Measurements from ENCODE around the gene OTOP2. TPM values are rescaled to one million over a fixed set of nuclear protein-coding genes. Genes with fewer than 3 reads are reported as not detected.

OTOP2 gene
- total and polyA plus RNA-seq, 10 of the 15 experiments (the other 5 are each of a cell fraction or from before 2014, with no cell fraction given), result not detected

DNA sequence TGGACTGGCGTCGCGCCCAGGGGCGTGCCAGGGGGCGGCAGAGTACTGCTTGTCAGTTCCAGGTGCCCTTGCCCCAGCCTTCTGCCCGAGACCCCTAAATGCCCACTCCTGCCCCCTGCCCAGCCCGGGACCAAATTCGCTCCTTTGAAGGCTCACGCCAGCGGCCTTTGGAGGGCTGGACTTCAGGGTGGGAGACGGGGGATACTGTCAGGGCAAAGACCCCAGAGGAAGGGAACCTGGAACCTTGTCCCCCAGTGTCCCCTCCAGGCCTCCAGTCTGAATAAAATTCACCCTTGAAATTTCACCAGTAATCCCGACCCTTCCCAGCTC lies 12.4 kb downstream of the OTOP2 start:
- H4K20me1 ChIP-seq (ENCODE audit: control insufficient read depth, insufficient read depth), result no peaks in the 10 kb centered on the region
- WGBS (ENCODE audit: insufficient coverage, insufficient replicate concordance, low lambda C conversion rate, missing lambda C conversion rate), result 3% methylated on average over 12 of the region's 12 CpGs
- intact Hi-C loops (cut with micrococcal nuclease; ENCODE audit: unreplicated experiment), result no loop called here
- H2AFZ ChIP-seq (ENCODE audit: control insufficient read depth, low read depth, low read length), result no peak overlapping the region
- no peak overlapping the region for H3K4me3 ChIP-seq
- SMC1A ChIA-PET (ENCODE audit: uncharacterized antibody, unreplicated experiment), result no interaction called here
- no peaks in the 10 kb centered on the region for H3K9me3 ChIP-seq (replicated peaks; ENCODE audit: control insufficient read depth, insufficient read depth, low read length)
- RAD21 ChIA-PET (ENCODE audit: unreplicated experiment), result no interaction called here
- POLR2A ChIA-PET, result no interaction called here
- H3K27me3 ChIP-seq (replicated peaks in 1 of 2; ENCODE audit: control insufficient read depth in 2 of 2, insufficient read depth in 2 of 2, low read length in 1 of 2), result peaks cover 6 to 9% of the 10 kb centered on the region in 2 experiments
- DNase-seq (ENCODE audit: low read depth, low spot score), result no peak
- FAIRE-seq, result no peak
- H3K27ac ChIP-seq (ENCODE audit: control insufficient read depth, insufficient read depth), result no peak overlapping the region
- no peaks in the 10 kb centered on the region for H3K36me3 ChIP-seq (ENCODE audit: control insufficient read depth in 2 of 2, insufficient read depth in 2 of 2, low read length in 1 of 2)
- H3K9ac ChIP-seq (ENCODE audit: control insufficient read depth, insufficient read depth, low read length), result no peak overlapping the region
- BruUV-seq (replicated peaks), result no TSS peak
- in situ Hi-C loops (cut with MboI), result no loop called here
- H3K79me2 ChIP-seq (ENCODE audit: control insufficient read depth, insufficient read depth, low read length), result no peaks in the 10 kb centered on the region
- no peaks in the 10 kb centered on the region for H3K4me1 ChIP-seq (ENCODE audit: control insufficient read depth, insufficient read depth, low read length)
- no peak for ATAC-seq
- CTCF ChIA-PET, result interaction anchor here (0.7 kb wide), 2 partner anchors 13 to 355 kb away, joined by 3 to 5 read pairs; no protein-coding TSS in a partner anchor
- TF ChIP-seq GABPA (IDR thresholded peaks at IDR 0.05; ENCODE audit: low read depth) (no peak), BACH1 (IDR thresholded peaks at IDR 0.05; ENCODE audit: borderline replicate concordance) (no peak), WRNIP1 (IDR thresholded peaks at IDR 0.05; ENCODE audit: borderline replicate concordance, low read depth, low read length) (no peak), NR2F1 (conservative IDR thresholded peaks at IDR 0.05) (no peak), SREBF1 (IDR thresholded peaks at IDR 0.05; ENCODE audit: low read length) (no peak), HDGF (IDR thresholded peaks at IDR 0.05) (no peak), NFYA (IDR thresholded peaks at IDR 0.05; ENCODE audit: borderline replicate concordance, low read depth, low read length) (no peak), POLR2A (IDR thresholded peaks at IDR 0.05; ENCODE audit: low read depth, low read length) (no peak), CREM (IDR thresholded peaks at IDR 0.05; ENCODE audit: low read depth) (no peak), SMARCA5 (IDR thresholded peaks at IDR 0.05) (no peak), ZBTB33 (IDR thresholded peaks at IDR 0.05) (no peak), EP300 (IDR thresholded peaks at IDR 0.05; ENCODE audit: borderline replicate concordance in 1 of 2, control insufficient read depth in 1 of 2, low read depth in 2 of 2, low read length in 2 of 2) (no peak), SUPT20H (IDR thresholded peaks at IDR 0.05; ENCODE audit: borderline replicate concordance, control insufficient read depth, low read depth, low read length) (no peak), TCF3 (IDR thresholded peaks at IDR 0.05; ENCODE audit: borderline replicate concordance, insufficient read depth, low read depth, low read length) (no peak), TAF1 (IDR thresholded peaks at IDR 0.05; ENCODE audit: borderline replicate concordance, low read depth, low read length) (no peak)
- H3K4me2 ChIP-seq (ENCODE audit: control insufficient read depth, insufficient read depth), result no peak overlapping the region

Data from GM12878 (cell line).